LHCN-M2 (cell line): ENCODE results near the gene ACMSD. TPM values are rescaled to one million over a fixed set of nuclear protein-coding genes. Genes with fewer than 3 reads are reported as not detected.
A peak's percentile ranks its signal among the peaks of the same experiment; 100 is the strongest.
"Not testable (repeated sequence)": the region's sequence is repeated elsewhere in the genome, so short reads cannot be mapped to it uniquely, and the experiment has no call there.

Source experiments
- DNase-seq: peaks from one replicate; pipeline ENCODE4 v3.0.0-alpha.2; 2012; ENCODE audit warnings: low read depth
- total RNA-seq: library from RNA; depleted of rRNA; stranded (reverse); fragments of >200 nt; gene quantifications from 2 replicates; pipeline ENCODE4 v1.2.3, GENCODE V29; 2014

The ACMSD gene
- total RNA-seq, 1 experiment from 2014 or later = not detected

DNA sequence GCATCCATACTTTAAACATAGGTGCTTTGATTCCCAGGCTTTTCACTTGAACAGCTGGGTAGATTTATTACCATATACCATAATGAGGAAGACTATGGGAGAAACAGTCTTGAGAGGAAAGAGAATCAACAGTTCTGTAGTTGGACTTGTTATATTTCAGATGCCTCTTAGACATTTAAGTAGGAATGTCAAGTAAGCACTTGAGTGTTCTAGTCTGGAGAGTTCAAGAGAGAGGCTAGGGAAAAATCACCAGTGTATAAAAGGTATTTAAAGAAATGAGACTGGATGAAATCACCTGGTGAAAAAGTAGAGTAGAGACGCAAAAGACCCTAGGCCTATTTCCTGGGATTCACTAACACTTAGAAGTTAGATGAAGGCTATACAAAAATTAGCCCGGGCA lies 66.8 kb downstream of the ACMSD start:
- no peak for DNase-seq

DNA sequence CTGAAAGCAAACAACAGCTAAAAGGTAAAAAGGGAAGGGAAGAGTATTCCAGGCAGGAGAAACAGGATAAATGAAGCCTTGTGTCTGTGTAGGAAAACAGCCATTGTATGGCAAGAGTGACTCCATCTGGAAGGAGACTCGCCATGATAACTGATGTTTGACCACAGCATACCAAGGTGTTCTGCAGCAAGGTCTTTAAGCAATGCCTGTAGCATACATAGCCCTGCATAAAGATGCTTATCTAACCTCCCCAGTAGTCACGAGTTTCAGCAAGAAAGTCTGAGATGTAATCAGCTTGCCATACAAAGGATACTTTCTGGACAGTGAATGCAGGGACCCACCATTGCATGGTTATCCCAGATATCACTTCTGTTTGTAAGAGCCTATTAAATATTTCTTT lies 68.3 kb downstream of the ACMSD start:
- DNase-seq = no peak

DNA sequence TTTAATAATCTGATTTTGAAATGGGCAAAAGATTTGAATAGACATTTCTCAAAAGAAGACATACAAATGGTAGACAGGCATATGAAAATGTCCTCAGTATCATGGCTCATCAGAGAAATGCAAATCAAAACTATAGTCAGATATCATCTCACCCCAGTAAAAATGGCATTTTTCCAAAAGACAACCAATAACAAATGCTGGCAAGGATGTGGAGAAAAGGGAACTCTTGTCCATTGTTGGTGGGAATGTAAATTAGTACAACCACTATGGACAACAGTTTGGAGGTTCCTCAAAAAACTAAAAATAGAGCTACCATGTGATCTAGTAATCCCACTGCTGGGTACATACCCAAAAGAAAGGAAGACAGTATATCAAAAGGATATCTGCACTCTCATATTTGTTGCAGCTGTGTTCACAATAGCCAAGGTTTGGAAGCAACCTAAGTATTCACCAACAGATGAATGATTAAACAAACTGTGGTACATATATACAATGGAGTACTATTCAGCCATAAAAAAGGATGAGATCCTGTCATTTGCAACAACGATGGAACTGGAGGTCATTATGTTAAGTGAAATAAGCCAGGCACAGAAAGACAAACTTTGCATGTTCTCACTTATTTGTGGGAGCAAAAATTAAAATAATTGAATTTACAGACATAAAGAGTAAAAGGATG lies 69.2 kb downstream of the ACMSD start:
- DNase-seq = not testable (repeated sequence)

DNA sequence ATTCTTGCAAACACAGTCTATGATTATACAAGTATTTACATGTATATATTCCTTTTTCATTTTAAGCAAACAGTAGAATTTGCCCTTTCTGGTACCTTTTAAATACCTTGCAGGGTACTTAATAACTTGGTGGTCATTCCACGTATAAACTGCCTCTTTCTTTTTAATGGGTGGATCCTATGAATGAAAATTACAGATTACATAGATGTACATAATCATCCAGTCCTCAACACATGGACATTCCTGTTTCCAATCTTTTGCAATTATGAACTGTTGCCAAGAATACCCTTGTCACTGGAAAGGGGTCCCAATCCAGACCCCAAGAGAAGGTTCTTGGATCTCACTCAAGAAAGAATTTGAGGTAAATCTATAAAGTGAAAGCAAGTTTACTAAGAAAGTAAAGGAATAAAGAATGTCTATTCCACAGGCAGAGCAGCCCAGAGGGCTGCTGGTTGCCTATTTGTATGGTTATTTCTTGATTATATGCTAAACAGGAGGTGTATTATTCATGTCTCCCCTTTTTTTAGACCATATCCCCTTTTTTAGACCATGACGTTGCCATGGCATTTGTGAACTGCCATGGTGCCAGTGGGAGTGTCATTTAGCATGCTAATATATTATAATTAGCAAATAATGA lies 72.5 kb downstream of the ACMSD start:
- DNase-seq = no peak

DNA sequence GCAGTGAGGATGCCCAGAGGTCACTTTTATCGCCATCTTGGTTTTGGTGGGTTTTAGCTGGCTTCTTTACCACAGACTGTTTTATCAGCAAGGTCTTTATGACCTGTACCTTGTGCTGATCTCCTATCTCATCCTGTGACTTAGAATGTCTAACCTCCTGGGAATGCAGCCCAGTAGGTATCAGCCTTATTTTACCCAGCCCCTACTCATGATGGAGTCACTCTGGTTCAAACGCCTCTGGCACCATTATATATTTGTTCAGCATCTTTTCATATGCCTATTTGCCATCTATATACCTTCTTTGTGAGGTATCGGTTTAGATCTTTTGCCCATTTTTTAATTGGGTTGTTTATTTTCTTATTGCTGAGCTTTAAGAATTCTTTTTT lies 73.0 kb downstream of the ACMSD start:
- DNase-seq = no peak

DNA sequence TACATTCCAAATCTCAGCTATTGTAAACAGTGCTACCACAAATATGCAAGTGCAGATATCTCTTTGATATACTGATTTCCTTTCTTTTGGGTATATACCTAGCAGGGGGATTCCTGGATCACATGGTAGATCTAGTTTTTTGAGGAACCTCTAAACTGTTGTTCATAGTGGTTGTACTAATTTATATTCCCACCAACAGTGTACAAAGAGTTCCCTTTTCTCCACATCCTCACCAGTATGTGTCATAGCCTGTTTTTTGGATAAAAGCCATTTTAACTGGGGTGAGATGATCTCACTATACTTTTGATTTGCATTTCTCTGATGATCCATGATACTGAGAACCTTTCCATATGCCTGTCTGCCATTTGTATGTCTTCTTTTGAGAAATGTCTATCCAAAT lies 73.9 kb downstream of the ACMSD start:
- DNase-seq = peak; percentile 77

DNA sequence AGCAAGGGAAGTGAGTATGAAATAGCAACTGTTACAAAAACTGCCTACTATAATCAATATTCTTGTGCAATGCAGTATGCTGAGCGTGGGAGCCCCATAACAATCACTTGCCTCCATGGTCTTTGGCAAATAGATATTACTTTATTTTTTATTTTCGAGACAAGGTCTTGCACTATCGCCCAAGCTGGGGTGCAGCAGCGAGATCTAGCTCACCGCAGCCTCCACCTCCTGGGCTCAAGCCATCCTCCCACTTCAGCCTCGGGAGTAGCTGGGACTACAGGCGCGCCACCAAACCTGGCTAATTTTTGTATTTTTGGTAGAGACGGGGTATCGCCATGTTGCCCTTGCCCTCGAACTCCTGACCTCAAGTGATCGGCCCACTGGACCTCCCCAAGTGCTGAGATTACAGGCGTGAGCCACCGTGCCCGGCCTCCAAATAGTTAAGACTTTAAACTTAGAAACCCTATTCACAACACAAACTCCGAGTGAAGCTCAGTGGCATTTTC lies 79.0 kb downstream of the ACMSD start:
- DNase-seq = no peak

DNA sequence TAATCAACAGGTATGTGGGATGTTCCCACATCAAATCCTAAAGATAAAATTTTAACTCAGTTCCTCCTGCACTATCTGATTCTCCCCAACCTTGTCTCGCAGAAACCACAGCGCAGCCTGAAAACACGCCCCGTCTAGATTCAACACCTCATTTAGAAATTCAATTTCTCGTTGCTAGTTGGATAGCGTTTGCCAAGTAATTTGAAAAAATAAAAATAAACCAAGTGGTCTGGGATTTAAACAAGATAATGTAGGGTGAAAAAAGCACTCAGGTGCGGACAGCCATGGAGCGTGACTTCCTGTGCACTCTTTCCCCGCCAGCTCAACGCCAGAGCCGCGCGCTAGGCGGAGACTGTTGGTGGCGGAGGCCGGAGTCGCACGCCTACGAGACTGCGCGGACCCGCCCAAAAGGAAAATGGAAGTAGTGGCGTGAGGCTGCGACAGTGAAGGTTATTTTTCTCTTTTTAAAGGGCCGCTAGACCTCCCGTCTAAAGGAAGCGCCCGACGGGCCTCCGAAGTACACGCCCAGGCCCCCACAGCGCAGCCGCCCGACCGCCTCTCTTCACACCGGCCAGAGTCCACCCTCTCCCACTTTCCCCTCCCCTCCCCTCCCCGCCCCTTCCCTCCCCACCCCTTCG lies 79.6 kb downstream of the ACMSD start:
- DNase-seq = peak; percentile 9

DNA sequence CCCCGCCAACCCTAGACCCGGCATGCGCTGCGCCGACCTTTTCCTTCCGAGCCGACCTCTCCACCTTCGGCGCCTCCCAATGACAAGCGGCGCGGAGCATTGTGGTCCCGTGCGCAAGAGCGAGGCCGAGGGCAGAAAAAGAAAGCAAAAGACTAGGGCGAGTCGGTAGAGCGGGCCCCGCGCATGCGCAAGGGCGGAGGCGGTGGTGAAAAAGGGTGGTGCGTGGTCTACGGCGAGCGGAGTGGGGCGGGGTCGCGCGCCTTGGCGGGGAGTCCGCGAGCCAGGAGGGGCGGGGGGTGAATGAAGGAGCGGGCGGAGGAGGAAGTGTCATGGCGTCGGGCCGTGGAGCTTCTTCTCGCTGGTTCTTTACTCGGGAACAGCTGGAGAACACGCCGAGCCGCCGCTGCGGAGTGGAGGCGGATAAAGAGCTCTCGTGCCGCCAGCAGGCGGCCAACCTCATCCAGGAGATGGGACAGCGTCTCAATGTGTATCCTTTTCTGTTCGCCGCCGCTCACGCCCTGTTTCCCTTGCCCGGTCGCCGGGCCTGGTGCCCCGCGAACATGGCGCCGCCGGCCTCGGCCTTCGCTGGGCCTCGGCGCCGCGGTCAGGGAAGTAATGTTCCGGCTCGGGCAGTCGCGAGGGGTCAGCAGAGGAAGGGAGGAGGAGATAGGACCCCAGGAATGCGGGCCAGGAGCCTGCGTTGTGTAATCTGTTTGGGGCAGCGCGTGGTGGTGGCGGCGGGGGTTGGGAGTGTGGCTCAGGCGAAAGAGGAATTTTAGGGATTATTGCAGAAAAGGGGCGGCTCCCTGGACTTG lies 80.3 kb downstream of the ACMSD start, which contains the start of gene CCNT2:
CCNT2 (plus strand) TSS at position 297 of the 815 bp plus-strand sequence; CDS start at position 330, 33 bp downstream.
- peak; percentile 99 for DNase-seq

DNA sequence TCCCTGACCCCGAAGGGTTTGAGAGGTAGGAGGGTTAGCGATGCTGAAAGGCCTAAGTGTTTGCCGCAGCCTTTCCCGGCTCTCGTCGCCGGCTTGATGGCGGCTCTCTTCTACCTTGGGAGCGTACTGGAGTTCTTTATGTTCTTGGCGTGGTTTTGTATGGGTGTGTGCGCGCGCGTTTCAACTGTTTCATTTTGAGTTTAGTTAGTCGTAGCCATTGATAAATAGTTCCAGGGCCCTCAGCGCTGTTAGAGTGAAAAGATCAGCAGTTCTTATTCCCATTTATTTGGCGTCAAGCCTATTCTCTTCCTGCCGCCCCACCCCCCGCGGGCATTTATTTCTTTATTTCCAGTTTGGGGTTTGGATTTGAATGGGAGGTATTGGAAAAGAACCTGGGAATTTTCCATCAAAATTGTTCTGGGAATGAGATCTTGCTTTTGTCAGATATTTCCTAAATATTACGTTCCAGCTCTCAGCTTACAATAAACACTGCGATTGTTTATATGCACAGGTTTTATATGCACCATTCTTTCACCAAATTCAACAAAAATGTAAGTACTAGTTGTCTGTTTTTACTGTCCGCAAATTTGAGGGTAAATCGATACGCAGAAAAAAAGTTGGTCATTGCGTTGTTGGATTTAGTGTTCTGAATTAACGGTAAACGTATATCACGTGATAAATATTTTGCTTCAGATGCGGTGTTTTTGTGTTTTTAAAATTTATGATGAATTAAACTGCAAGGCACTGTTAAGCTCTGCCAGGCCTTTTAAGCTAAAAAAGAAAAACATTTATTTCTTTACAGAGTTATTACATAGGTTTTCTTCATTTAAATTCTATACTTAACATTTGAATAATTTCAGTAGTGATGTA lies 81.2 kb downstream of the ACMSD start:
- peak; percentile 37 for DNase-seq

DNA sequence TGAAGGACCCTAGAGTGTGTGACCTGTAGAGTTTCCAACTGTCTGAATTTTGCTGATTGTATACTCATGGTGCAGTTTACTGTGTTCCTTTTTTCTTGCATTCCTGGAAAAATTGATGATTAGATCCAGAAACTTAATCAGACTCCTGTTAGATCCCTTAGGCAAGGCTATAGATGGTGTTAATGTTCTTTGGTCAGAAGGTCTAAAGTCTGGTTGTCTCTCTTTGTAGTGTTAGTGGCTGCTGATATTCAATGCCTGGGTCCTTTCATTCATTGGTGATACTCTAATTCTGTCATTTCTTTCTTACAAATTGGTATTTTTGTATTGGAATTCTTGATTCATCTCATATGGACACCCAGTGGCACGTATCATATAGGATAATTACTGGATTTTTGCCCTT lies 86.5 kb downstream of the ACMSD start:
- no peak for DNase-seq

DNA sequence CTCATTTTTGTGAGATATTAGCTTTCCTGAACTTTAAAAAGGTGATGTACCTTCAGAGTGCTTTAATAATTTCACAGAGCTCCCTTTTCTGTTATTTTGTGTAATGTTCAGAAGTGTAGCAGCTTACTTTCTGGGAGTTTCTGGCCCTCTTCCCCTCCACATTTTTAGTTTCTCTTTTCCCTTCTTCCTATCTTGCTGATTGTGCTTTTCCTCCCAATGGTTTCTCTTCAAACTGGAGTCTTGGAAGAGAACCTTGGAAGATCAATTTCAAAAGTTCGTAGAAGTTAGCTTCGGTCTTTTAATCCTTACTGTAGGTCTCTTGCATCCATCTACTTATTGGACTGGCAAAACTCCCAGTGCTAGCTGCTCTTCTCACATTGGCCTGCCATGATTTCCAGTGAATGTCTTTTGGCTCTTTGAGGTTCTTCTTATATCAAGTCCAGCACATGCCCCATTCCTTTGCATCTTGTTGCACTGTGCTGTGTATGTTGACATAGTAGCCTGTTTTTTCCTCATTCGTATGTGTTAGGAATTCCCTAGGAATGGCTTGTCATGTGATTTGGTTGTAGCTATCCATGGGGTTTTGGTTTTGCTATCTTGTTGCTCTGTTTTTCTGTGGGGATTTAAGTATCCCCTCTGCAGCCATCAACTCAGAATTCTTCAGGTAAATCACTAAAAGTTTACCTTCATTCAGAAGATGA lies 88.0 kb downstream of the ACMSD start:
- no peak for DNase-seq

DNA sequence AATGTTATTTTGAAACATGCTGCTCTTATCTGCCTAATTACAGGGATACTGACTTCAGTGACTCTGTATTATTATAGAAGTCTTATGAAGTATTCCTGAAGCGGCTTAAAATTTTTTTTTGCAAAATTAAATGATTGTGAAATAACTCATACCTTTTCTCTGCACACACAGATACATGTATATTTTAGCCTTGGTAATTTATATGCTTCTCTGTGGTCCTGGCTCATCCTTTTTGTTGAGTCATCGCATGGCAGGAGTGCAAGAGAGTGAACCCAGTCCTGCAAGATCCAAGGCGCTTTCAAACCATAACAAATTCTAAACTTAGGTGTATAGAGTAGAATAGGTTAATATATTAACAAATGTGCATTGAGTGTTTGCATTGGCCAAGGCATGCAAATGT lies 88.8 kb downstream of the ACMSD start:
- peak; percentile 33 for DNase-seq

DNA sequence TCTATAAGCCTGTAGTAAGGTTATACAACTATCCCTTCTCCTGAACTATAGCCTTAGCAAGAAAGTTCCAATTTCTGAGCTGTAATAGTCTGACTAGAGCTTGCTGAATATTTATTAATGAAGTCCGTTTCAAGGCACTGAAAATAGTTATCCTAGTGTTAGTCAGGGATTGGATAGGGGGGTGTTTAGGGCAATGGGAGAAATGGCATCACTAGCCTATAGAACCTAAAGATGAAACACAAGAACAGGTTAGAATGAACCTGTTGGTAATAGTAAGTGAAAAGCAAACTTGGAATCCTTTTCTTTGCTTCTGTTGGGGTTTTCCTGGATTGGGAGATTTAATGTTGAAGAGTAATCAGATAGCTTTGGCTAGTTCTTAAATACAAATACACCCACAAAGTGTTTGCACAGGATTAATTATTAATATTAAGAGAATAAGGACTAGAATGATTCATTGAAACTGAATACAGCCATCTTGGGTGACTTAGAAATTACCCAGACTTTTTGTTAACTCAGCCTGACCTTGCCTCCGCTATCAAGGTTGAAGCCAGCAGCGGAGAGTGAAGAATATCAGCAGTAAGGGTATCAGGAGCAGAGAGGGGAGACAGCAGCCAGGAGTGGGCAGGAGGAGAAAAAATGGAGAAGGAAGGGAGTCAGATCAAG lies 94.6 kb downstream of the ACMSD start:
- no peak for DNase-seq

DNA sequence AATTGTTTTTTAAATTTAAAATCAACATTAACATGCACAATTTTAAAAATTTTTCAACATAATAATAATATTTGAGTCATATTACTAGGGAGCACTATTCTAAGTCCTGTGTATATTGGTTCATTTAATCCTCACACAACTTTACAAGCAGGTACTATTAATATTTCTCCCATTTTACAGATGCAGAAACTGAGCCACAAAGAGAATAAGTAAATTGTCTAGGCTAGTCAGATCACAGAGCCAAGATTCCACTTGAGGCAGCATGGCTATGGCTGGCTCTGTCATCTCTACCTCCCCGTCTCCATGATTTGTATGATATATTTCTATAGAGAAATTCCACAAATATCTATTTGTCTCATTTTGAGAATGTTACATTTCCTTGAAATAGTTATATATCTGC lies 95.3 kb downstream of the ACMSD start:
- no peak for DNase-seq

DNA sequence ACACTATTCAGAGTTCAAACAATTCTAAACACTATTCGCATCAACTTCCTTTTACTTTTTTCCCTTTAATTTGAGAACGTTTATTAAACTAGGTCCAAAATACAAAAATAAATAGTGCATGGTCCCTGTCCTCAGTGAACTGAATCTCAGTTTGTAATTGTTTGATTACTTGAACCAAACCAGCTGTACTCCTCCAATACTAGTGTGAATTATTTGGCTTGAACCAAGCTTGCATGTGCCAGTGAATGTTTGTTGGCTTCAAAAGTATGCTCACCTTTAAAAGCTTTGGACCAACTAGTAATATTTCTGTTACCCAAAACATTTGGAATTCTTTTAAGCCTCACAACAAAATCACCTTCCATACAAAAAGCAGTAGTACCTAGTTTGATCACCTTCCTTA lies 95.7 kb downstream of the ACMSD start:
- no peak for DNase-seq

DNA sequence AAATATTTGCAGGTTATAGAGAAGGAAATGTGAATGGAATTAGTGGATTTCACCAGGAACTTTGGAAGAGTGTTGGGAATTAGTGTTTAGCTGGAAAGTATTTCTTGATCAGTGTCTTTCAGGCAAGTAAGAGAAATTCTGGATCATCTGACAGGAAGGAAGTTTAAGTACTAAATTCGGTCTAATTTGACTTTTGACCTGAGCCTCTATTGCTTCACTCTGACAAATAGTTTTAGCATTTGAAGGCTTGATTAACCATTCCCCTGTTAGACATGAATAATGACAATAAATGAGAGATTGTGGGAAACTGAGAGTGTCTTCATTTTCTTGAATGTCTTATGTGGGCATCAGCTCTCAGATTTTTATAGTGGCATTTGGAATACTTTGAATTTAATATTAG lies 96.2 kb downstream of the ACMSD start:
- DNase-seq = no peak

DNA sequence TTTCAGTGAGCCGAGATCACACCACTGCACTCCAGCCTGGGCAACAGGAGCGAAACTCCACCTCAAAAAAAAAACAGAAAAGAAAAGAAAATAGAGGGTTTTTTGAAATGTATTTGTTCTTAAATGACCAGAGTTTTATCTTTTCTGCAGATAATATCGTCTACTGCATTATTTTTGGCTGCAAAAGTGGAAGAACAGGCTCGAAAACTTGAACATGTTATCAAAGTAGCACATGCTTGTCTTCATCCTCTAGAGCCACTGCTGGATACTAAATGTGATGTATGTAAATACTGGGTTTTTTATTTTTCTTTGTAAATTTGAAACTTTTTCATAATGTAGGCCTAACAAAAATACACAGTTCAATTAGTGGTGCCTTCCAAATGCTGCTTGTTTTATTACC lies 98.3 kb downstream of the ACMSD start:
- no peak for DNase-seq

DNA sequence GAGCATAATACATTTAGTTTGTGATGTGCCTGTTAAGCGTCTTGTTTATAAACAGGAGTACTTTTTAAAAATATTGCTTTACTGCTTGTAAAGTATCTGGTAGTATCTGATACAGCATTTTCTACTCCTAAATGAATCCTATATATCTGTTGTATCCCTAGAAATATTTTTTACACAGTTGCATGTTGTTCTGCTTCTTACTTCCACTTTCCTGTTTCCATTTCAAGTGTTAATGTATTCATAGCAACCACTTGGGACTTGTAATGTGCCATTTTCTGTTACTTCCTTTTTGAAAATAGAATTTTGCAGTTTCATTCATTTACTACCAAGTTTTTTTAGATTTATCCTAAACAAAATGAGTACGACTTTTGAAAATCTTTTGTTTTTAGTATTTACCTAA lies 105.1 kb downstream of the ACMSD start:
- DNase-seq = no peak

DNA sequence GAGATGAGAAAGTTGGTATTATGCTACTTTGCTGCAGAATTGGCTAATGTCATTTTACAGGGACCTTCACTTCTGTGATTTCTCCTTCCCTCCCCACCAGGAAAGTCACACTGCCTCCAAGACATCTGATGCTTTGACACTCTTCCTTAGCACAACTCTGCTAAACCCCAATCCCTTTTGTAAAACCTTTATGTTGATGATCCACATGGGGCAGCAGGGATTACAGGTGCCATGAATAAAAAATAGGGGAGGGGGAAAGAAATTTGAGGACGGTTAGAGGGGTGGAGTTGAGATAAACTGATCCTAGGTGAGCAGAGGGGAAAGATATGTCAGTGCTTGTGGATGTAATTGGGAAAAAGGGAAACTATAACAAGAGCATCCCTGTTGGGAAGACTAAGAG lies 106.6 kb downstream of the ACMSD start:
- no peak for DNase-seq
